GM19043 (cell line): ENCODE results near the gene NSMF.
"Not testable (repeated sequence)": the region's sequence is repeated elsewhere in the genome, so short reads cannot be mapped to it uniquely, and the experiment has no call there.

ENCODE experiments used
- ATAC-seq: cut with Tn5 transposase; IDR thresholded peaks from one replicate; pipeline ENCODE4 v1.9.1; 2021; ENCODE audit warnings: low read depth; ENCODE audit not compliant: unreplicated experiment

NSMF gene

GRCh38 chr9:137477778-137478612 is 18.9 kb upstream of the NSMF start:
- no peak for ATAC-seq

DNA sequence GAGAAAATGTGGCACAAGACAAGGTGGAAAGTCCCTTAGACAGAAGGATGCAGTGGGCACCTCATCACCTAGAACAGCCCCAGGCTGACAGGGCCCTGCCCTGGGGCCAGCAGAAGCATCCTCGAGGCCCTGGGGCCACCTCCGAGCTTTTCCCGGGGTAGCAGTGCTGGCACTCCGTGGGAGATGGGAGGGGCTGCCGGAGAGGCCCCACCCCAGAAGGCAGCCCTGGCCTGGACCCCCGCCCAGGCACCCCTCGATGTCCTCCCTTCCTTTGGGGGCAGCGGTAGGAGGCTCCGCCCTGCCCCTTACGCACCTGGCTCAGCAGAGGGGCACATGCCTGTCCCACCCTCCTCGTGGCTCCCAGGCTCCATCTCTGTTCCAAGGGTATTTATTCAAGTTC is 17.7 kb upstream of the NSMF start:
- ATAC-seq = no peak

DNA sequence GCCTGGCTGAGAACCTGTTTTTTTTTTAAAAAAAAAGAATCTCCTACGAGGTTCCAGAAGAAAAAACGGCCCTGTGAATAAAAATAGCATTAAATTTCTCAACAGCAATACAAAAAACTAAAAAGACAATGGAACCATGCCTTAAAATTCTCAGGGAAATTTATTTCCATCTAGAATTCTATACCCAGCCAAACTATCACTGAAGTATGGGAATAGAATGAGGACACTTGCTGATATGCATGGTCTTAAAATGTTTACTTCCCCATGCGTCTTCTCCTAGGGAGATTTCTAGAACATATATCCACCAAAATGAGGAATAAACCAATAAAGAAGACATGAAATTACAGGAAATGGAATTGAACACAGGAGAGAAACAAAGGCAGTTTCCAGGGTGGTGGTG is 16.5 kb upstream of the NSMF start:
- no peak for ATAC-seq

DNA sequence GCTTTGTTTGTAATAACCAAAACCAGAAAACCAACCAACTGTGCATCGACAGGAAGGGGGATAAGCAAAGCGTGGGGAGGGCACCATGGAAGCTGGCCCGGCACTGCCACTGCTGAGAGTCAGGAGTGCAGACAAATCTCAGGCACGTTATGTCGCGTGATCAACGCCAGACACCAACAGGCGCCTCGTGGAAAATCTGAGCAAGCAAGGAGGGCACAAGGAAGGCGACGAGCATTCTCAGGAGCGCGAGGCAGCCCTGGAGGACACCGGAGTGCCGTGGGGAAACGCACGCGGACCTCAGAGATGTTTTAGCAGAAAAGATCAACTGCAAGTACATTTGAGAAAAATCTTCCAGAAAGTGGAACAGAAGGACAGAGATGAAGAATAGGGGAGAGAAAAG is 15.1 kb upstream of the NSMF start:
- ATAC-seq = no peak

GRCh38 chr9:137470785-137471184 is 11.7 kb upstream of the NSMF start:
- ATAC-seq = no peak

- ATAC-seq = no peak
Measured at GRCh38 chr9:137467896-137468295, 8.8 kb upstream of the NSMF start.

- no peak for ATAC-seq
Measured at GRCh38 chr9:137467161-137467581, 8.0 kb upstream of the NSMF start.

- ATAC-seq = not testable (repeated sequence)
Measured at GRCh38 chr9:137466389-137467085, 7.4 kb upstream of the NSMF start.

- ATAC-seq = no peak
Measured at GRCh38 chr9:137465720-137466388, 6.7 kb upstream of the NSMF start.

- ATAC-seq = no peak
Measured at GRCh38 chr9:137465000-137465719, 6.0 kb upstream of the NSMF start.

DNA sequence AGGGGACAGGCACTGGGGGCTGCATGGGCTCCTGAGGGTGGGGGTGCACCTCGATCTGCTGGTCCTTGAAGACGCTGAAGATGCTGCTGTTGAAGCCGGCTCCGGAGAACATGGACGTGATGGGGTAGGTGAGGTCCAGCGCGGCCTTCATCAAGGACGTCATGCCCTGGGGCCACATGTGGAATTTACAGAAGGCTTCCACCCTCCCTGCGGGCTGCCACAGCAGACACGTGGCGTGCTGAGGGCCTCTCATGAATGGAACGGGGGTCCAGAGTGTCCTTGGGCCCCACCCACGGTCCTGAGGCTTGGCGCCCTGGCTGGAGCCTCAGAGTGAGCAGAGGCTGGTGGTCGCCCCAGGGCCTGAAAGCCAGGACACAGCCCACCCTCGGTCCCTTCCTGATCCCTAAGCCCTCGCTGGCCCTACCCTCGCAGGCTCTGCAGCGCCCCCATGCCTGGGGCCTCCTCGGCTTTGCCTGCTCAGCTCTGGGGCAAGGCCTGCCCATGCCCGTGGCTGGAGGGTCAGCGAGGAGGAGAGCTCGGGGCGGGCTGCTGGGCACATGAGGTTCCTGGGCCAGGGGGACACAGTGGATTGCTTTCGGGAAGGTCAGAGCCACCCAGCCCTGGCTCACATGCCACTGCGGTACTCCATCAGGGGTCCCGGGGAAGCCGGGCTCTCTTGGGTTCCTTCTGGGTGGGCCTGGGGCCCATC is 5.3 kb upstream of the NSMF start:
- ATAC-seq = no peak

- no peak for ATAC-seq
Measured at GRCh38 chr9:137463931-137464290, 4.8 kb upstream of the NSMF start.

- no peak for ATAC-seq
Measured at GRCh38 chr9:137462986-137463930, 4.1 kb upstream of the NSMF start.

- ATAC-seq = no peak
Measured at GRCh38 chr9:137462396-137462985, 3.4 kb upstream of the NSMF start.

DNA sequence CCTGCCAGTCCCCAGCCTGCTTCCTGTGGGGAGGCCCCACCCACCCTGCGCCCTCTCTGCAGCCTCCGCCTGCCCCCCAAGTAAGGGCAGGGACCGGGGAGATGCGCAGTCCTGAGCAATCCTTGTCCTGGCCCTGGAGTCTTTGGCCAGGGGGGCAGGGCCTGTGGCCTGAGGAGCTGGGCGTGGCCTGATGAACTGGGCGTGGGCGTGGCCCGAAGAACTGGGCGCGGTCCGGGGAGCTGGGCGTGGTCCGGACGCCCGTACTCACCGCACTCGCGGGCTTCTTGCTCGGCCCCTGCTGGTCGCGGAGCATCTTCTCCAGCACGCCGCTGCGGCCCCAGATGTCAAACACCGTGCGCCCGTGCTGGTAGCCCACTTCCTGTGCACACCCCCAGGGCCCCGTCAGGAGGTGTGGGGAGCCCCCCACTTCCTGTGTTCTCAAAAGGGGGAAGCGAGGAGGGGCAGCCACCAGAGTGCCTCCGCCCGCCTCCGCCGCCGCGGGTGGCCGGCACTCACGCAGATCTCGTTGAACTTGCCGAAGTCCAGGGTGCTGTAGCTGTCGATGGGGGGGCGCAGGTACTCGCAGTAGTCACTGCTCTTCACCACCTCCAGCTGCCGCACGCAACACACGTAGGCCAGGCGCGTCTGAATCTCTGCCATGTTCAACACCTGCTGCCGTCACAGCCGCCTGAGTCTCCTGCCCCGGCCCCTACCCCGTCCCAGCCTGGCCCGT is 2.7 kb upstream of the NSMF start:
- ATAC-seq = peak; percentile 68

- no peak for ATAC-seq
Measured at GRCh38 chr9:137461316-137461662, 2.2 kb upstream of the NSMF start.

GRCh38 chr9:137460363-137461315 is 1.5 kb upstream of the NSMF start:
- no peak for ATAC-seq
